ENCODE results near the gene CUBN. TPM values are rescaled to one million over a fixed set of nuclear protein-coding genes. Genes with fewer than 3 reads are reported as not detected.

Gene CUBN
- total RNA-seq, 1 donor from 2014 or later: 1.4 TPM

- DNase-seq (ENCODE audit: low spot score): no peak
Measured at GRCh38 chr10:17073725-17074540, 55.7 kb downstream of the CUBN start.

GRCh38 chr10:17068953-17069352 lies 60.7 kb downstream of the CUBN start:
- DNase-seq (ENCODE audit: low spot score): no peak

- no peak for DNase-seq (ENCODE audit: low spot score)
Measured at GRCh38 chr10:17067376-17068264, 62.0 kb downstream of the CUBN start.

- DNase-seq (ENCODE audit: low spot score): peak; percentile 40
Measured at GRCh38 chr10:17066807-17067206, 62.8 kb downstream of the CUBN start.

- no peak for DNase-seq (ENCODE audit: low spot score)
Measured at GRCh38 chr10:17066000-17066399, 63.6 kb downstream of the CUBN start.

GRCh38 chr10:17065273-17065672 lies 64.3 kb downstream of the CUBN start:
- DNase-seq (ENCODE audit: low spot score): no peak

GRCh38 chr10:17064435-17064834 lies 65.2 kb downstream of the CUBN start:
- no peak for DNase-seq (ENCODE audit: low spot score)

GRCh38 chr10:17062955-17063484 lies 66.6 kb downstream of the CUBN start:
- peak; percentile 58 for DNase-seq (ENCODE audit: low spot score)

- DNase-seq (ENCODE audit: low spot score): peak; percentile 74
Measured at GRCh38 chr10:17062493-17062892, 67.1 kb downstream of the CUBN start.

GRCh38 chr10:17062009-17062408 lies 67.6 kb downstream of the CUBN start:
- no peak for DNase-seq (ENCODE audit: low spot score)

- peak; percentile 45 for DNase-seq (ENCODE audit: low spot score)
Measured at GRCh38 chr10:17061418-17061817, 68.2 kb downstream of the CUBN start.

- DNase-seq (ENCODE audit: low spot score): no peak
Measured at GRCh38 chr10:17060289-17060688, 69.3 kb downstream of the CUBN start.

GRCh38 chr10:17059197-17059688 lies 70.4 kb downstream of the CUBN start:
- DNase-seq (ENCODE audit: low spot score): peak; percentile 97

- DNase-seq (ENCODE audit: low spot score): no peak
Measured at GRCh38 chr10:17058093-17058492, 71.5 kb downstream of the CUBN start.

GRCh38 chr10:17056781-17057428 lies 72.7 kb downstream of the CUBN start:
- no peak for DNase-seq (ENCODE audit: low spot score)

GRCh38 chr10:17053513-17053912 lies 76.1 kb downstream of the CUBN start:
- DNase-seq (ENCODE audit: low spot score): no peak

- DNase-seq (ENCODE audit: low spot score): no peak
Measured at GRCh38 chr10:17053061-17053460, 76.5 kb downstream of the CUBN start.

GRCh38 chr10:17051851-17052250 lies 77.8 kb downstream of the CUBN start:
- no peak for DNase-seq (ENCODE audit: low spot score)

GRCh38 chr10:17049195-17049594 lies 80.4 kb downstream of the CUBN start:
- DNase-seq (ENCODE audit: low spot score): no peak

GRCh38 chr10:17047908-17048307 lies 81.7 kb downstream of the CUBN start:
- no peak for DNase-seq (ENCODE audit: low spot score)

- no peak for DNase-seq (ENCODE audit: low spot score)
Measured at GRCh38 chr10:17046989-17047388, 82.6 kb downstream of the CUBN start.

- no peak for DNase-seq (ENCODE audit: low spot score)
Measured at GRCh38 chr10:17043586-17043985, 86.0 kb downstream of the CUBN start.
